Measurements from ENCODE around the gene STT3A.

The STT3A gene

GRCh38 chr11:125670172-125670571, 77.5 kb downstream of the STT3A start:
- no peak for DNase-seq

- no peak for DNase-seq
Measured at GRCh38 chr11:125671561-125671960, 78.9 kb downstream of the STT3A start.
